ENCODE results near the gene KNTC1.

DNA sequence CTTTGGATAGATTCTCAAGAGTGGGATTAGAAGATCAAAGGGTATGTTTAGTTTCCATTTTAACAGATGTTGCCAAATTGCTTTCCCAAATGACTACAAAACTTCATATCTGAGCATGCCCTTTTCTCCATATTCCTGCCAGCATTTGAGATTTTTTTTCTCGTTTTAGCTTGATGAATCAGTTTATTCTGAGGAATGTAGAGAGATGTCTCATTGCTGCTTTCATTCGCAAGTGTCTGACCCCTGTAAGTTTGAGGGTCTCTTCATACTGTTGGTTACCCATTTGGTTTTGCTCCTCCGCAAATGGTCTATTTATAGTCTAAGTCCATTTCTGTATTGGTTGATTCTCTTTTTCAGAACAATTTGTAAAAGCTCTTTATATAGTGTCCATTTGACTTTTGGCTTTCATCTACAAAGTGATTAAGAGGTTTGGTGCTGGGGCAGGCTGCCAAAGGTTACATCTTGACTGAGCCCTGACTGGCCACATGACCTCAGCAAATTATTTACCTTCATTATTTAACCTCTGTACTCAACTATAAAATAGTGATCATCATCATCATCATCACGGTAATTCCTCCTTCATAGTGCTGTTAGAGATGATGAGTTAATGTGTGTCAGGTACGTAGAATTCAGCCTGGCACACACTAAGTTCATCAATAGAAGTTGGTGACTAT lies 142.5 kb downstream of the KNTC1 start:
- TF ChIP-seq CTCF (IDR thresholded peaks at IDR 0.05) (no peak), POLR2AphosphoS2 (conservative IDR thresholded peaks at IDR 0.05; ENCODE audit: low read length) (no peak), GATA3 (IDR thresholded peaks at IDR 0.05; ENCODE audit: borderline replicate concordance) (no peak)

Data from A549 (cell line).